Activated CD4-positive, CD25-positive, alpha-beta regulatory T cell (primary cell): ENCODE measurements around the gene GPA33.

Source experiments
- DNase-seq, 4 experiments: peaks; one replicate each; lab custom pipeline; 2025; lab: John Stamatoyannopoulos, UW

GPA33 gene

GRCh38 chr1:167090314-167090942, at the start of gene GPA33:
TSS of gene GPA33 (minus strand) at chr1:167090377. CDS start at chr1:167090287, 90 bp downstream.
- peak in 1 of 4 experiments; percentile 9 for DNase-seq

- no peak for DNase-seq
Measured at GRCh38 chr1:167138703-167139102, 48.5 kb upstream of the GPA33 start.

GRCh38 chr1:167137793-167138510, 47.8 kb upstream of the GPA33 start:
- no peak for DNase-seq

GRCh38 chr1:167137332-167137781, 47.2 kb upstream of the GPA33 start:
- no peak for DNase-seq

GRCh38 chr1:167136806-167137205, 46.6 kb upstream of the GPA33 start:
- no peak for DNase-seq

GRCh38 chr1:167136191-167136614, 46.0 kb upstream of the GPA33 start:
- no peak for DNase-seq

GRCh38 chr1:167135281-167135840, 45.2 kb upstream of the GPA33 start:
- DNase-seq = no peak

- no peak for DNase-seq
Measured at GRCh38 chr1:167132301-167133010, 42.3 kb upstream of the GPA33 start.

GRCh38 chr1:167130829-167131510, 40.8 kb upstream of the GPA33 start:
- DNase-seq = no peak

- DNase-seq = no peak
Measured at GRCh38 chr1:167128261-167129227, 38.4 kb upstream of the GPA33 start.

GRCh38 chr1:167127661-167128060, 37.5 kb upstream of the GPA33 start:
- DNase-seq = no peak

- DNase-seq = no peak
Measured at GRCh38 chr1:167127236-167127635, 37.1 kb upstream of the GPA33 start.

- no peak for DNase-seq
Measured at GRCh38 chr1:167126811-167127210, 36.6 kb upstream of the GPA33 start.

GRCh38 chr1:167126317-167126716, 36.1 kb upstream of the GPA33 start:
- no peak for DNase-seq

GRCh38 chr1:167122568-167122967, 32.4 kb upstream of the GPA33 start:
- no peak for DNase-seq

- DNase-seq = no peak
Measured at GRCh38 chr1:167122121-167122480, 31.9 kb upstream of the GPA33 start.

- no peak for DNase-seq
Measured at GRCh38 chr1:167121375-167122120, 31.4 kb upstream of the GPA33 start.

- DNase-seq = no peak
Measured at GRCh38 chr1:167120899-167121298, 30.7 kb upstream of the GPA33 start.

- no peak for DNase-seq
Measured at GRCh38 chr1:167119696-167120095, 29.5 kb upstream of the GPA33 start.

GRCh38 chr1:167118188-167118587, 28.0 kb upstream of the GPA33 start:
- DNase-seq = no peak
